Fibroblast of mammary gland (primary cell): ENCODE data around the gene TPO.
"Not testable (repeated sequence)": the region's sequence is repeated elsewhere in the genome, so short reads cannot be mapped to it uniquely, and the experiment has no call there.

Experiments used
- DNase-seq: peaks from one replicate; pipeline ENCODE4 v3.0.0-alpha.2; 2010; ENCODE audit warnings: low read depth
- H3K4me3 ChIP-seq: 2 replicates; pipeline ENCODE4 v1.5.1; 2011; ENCODE audit warnings: low read depth, mild to moderate bottlenecking, low read length, moderate library complexity; ENCODE audit not compliant: control insufficient read depth
- CTCF ChIP-seq: conservative IDR thresholded peaks from 2 replicates; pipeline ENCODE4 v1.5.1; 2011; ENCODE audit warnings: low read depth, low read length, inconsistent platforms; ENCODE audit not compliant: control insufficient read depth, insufficient read depth

The TPO gene

DNA sequence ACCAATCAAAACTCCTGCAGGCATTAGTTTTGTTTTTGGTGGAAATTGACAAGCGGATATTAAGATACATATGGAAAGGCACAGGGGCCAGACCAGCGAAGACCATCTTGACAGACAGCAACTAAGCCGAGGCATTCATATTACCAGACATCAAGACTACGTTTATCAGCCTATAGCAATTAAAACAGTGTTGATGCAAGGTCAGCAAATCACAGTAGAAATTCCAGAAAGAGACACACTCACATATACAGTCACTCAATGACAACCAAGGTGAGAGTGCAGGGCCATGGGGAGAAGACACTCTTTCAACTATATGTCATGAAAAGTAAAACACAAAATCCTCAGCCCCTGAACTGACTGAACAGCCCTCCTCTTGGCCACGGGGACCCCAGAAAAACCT, 164.6 kb downstream of the TPO start:
- no peak for DNase-seq
- H3K4me3 ChIP-seq: no peak overlapping the region
- TF ChIP-seq CTCF: no peak

- not testable (repeated sequence) for H3K4me3 ChIP-seq, DNase-seq
Observed at GRCh38 chr2:1581257-1581964, 168.1 kb downstream of the TPO start.

GRCh38 chr2:1581965-1582625, 168.8 kb downstream of the TPO start:
- H3K4me3 ChIP-seq: no peak overlapping the region
- no peak for TF ChIP-seq CTCF

GRCh38 chr2:1582891-1583341, 169.7 kb downstream of the TPO start:
- TF ChIP-seq CTCF: no peak

More at GRCh38 chr2:1581965-1582625, 168.8 kb downstream of the TPO start:
- peak; percentile 45 for DNase-seq

GRCh38 chr2:1584051-1584531, 170.8 kb downstream of the TPO start:
- TF ChIP-seq CTCF: no peak
- no peak for DNase-seq
- no peak overlapping the region for H3K4me3 ChIP-seq

More at GRCh38 chr2:1582891-1583341, 169.7 kb downstream of the TPO start:
- no peak for DNase-seq
- no peak overlapping the region for H3K4me3 ChIP-seq

- no peak overlapping the region for H3K4me3 ChIP-seq
- peak; percentile 21 for TF ChIP-seq CTCF
- DNase-seq: peak; percentile 25
Observed at GRCh38 chr2:1584691-1585485, 171.6 kb downstream of the TPO start.
